Stimulated activated CD8-positive, alpha-beta memory T cell treated with anti-CD3 and anti-CD28 coated beads, Interleukin-12 subunit alpha, Interleukin-12 subunit beta, amount 100 ng/mL, for 1 hour (primary cell): ENCODE results near the gene GAS6.
"Not testable (repeated sequence)": the region's sequence is repeated elsewhere in the genome, so short reads cannot be mapped to it uniquely, and the experiment has no call there.

Experiments
- DNase-seq: peaks from one replicate; pipeline ENCODE4 v3.0.0-alpha.2; 2020; ENCODE audit warnings: low read depth

The GAS6 gene

DNA sequence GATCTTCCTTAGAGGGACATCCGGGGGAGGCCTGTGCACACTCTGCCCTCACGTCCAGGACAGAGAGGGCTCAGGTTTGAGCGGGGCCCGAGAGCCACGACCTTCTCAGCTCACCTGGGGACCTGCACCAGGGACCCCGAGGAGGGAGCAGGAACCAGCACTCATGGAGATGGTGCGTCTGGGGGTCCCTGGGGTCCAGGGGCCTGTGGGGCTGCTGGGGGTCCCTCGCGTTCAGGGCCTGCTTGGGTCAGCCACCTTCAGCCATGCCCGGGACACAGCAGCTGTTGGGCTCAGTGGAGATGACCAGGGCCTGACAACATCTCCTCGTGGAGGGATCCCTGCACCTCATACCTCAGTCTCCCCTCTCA is 57.8 kb downstream of the GAS6 start:
- no peak for DNase-seq

DNA sequence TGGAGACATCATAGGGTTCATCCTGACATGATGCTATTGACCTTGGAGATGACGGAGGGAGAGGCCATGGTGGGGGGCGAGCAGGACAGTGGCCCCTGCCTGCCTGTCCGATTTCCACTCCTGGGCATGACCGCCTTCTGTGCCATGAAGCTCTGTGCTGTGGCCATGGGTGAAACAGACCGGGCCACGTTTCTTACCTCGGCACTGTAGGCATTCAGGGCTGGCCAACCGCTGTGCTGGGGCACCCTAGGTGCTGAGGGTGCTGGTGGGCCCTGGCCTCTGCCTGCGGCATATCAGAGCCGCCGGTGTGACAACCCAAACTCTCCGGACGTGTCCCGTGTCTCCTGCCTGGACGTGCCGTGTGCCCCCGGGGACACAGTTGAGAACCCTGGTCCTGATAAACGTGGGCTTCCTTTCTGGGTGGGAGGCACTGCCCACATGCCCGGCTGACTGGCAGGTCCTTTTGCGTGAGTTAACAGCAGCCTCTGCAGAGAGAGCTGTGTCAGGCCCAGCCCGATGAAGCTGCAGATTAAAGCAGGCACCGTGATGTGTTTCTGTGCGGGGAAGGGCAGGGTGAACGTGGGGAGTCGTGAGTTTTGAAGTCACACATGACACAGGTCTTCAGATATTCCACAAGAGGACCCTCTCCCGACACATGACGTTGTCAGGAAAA is 58.3 kb downstream of the GAS6 start:
- no peak for DNase-seq

DNA sequence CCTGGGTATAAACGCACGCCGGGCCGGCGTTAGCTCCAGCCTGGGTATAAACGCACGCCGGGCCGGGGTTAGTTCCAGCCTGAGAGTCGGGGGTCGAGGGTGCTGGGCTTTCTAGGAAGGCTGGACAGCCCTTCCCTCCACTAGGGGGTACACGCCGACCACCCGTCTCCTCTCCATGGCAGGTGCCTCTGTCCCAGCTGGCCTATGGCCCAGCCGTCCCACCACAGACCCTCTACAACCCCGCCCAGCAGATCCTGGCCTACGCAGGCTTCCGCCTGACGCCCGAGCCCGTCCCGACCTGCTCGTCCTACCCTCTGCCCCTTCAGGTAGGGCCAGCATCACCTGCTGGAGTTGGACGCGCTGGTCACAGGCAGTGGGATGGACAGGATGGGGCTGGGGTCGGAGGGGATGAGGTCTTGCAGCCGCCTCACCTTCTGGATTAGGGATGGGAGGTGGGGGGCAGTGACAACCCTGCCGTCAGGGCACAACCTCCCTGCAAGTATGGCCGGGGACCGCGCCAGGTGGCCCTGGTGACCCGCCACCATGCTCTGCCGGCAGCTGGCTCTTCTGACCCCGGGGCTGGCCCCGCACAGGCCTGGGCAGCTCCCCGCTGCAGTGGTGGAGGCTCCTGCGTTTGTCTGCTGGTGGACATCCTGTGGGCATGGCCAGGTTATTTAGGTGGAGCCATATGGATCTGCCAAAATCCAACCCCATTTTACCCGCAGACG is 59.0 kb downstream of the GAS6 start:
- no peak for DNase-seq

DNA sequence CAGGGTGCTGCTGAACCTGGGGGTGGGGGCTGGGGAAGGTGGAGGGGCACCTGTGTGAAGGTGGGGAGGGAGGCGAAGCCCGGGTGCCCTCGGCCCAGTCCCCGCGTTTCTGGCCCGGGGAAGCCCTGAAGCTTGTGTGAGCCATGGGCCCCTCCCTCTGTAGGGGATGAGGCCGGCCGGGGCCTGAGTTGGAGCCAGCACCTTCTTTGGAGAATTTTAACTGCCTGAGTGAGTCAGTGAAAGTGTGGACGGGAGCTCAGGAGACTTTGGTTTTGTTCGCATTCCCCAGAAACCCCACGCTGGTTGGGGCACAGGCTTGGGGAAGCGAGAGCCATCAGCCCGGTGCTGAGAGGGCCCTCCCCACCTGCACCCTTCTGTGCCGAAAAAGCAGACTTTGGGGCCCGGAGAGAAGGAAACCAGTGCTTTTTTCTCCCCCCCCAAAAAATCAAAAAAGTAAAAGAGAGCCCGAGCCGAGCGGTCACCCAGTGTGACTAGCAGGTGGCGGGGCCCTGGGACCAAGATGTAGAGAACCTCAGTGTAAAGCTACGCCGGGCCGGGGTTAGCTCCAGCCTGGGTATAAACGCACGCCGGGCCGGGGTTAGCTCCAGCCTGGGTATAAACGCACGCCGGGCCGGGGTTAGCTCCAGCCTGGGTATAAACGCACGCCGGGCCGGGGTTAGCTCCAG is 59.7 kb downstream of the GAS6 start:
- DNase-seq: no peak

DNA sequence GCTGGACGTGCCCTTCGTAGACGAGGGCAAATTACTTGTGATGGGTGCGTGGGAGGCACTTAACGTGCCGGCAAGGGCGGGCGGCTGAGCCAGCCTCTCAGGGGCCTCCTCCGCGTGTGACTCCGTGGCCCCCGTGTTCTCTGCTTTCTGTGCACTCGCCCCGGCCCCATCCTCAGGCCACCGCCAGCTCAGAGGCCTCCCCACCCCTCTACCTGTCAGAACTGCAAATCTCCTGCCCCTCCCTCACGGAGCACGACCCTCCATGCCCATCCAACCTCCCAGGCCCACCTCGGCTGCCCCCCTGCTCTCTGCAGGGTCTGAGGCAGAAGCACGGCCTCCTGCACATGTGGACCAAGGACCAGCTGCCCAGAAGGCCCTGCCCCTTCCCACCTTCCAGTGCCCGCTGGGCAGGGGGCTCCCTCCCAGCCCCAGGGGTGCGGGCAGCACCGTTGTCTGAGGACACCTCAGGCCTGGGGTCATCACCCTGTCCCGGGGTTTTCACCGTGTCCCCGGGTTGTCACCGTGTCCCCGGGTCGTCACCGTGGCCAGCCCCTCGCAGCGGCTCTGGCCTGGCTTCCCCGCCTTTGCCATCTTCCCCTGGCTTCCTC is 60.4 kb downstream of the GAS6 start:
- no peak for DNase-seq

DNA sequence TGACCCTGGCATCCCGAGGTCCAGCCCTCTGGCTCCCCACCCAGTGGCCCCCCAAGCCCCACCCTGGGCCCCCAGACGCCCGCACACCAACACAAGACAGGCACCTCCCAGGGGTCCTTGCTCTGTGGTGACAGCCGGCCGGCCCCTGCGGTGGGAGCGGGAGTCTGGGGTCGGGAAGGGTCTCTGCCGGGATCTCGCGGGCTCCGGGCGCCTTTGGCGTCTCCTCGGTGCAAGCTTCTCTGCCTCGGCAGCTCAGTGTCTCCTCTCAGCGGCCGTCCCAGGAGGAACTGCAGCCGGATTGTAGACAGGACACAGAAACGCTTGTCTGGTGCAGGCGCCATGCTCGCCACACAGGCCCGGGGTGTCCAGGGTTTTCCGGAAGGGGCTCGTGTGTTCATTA is 61.1 kb downstream of the GAS6 start:
- DNase-seq: no peak

DNA sequence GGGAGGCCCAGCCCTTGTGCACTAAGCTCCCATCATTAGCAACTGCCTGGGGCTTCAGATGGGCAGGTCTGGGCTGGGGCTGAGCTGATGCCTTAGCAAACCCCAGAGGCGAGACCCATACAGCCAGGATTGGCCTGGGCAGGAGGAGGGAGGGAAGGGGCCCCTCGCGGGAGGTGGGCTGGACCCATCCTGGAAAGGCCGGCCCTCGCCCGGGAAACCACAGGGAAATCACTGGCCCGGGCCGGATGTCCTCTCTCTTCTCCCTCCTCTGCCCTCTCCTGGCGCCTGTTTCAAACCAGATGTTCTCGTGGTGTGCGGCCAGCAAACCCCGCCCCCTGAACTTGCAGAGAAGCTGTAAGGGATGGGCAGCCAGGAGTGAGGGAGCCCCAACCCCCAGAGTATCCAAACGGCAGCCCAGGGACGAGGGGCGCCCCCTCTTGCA is 61.8 kb downstream of the GAS6 start:
- DNase-seq: no peak

DNA sequence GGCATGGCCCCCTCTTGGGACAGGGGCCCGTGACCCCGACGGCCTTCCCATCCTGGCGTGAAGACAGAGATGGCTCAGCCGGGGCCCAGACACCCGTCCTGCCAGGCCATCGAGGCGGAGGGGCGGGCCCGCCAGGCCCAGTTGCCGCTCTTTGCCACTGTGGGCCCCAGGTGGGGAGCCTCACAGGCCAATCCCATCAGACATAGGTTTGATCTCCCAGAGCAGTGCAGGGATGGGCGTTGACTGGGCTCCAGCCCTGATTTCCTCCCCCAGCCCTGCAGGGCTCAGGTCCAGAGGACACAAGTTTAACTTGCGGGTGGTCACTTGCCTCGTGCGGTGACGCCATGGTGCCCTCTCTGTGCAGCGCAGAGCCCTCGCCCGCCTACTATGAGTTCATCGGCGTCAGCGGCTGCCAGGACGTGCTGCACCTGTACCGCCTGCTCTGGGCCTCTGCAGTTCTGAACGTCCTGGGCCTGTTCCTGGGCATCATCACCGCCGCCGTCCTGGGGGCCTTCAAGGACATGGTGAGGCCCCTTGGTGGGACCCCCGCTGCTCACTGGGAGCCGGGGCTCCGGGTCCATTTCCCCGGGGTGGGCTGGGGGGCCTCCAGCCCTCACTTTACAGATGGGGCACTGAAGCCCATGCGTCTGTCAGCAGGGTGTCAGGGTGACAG is 62.5 kb downstream of the GAS6 start:
- no peak for DNase-seq

DNA sequence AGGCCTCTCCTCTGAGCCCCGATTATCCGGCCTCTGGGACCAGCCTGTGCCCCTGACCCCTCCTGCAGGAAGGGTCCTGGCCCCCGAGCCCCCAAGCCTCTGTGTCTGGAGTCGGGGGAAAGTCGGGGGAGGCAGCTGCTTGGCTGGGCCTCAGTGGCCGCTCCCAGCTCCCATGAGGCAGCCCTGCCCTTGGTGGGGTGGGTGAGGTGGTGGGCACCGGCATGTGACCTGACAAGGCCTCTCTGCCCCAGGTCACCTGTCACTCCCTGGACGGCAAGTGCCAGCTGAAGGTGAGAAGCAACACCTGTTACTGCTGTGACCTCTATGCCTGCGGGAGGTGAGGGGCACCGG is 63.3 kb downstream of the GAS6 start:
- no peak for DNase-seq

DNA sequence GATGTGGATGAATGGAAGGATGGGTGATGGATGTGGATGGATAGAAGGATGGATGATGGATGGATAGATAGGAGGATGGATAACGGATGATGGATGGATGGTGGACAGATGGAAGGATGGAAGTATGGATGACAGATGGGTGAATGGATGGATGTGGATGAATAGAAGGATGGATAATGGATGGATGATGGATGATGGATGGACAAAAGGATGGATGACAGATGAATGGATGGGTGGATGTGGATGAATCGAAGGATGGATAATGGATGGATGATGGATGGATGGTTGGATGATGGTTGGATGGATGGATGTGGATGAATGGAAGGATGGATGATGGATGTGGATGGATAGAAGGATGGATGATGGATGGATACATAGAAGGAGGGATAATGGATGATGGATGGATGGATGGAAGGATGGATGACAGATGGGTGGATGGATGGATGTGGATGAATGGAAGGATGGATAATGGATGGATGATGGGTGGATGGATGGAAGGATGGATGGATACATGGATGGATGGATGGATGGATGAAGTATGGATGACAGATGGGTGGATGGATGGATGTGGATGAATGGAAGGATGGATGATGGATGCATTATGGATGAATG is 65.6 kb downstream of the GAS6 start:
- no peak for DNase-seq

DNA sequence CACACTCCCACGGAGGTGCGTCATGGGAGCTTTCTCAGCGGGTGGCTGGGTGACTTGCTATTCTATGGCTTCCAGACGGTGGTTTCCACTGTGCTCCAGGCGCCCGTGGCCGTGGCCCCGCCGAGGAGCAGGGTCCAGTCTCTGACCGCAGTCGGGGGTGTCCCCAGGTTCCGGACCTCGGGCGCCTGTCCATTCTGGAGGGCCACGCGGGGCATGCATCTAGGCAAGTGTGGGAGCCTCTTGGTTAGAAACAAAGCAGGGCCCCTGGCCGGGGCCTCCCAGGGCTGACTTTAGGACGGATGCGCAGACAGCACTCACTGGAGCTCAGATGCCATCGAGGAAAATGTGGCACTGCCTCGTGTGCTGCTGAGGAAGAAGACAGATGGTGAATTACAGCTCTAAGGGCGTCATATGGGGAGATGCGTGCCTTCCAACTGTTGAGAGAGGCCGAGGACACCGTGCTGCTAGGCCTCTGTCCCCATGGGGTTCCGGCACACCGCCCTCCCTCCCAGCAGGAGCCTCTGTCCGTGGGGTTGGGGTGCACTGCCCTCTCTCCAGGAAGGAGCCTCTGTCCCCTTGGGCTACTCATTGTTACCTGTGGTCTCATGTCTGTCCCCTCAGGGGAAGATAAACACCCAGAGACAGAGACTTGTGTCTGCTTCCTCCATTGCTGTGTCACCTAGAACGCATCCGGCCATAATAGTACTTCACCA is 66.8 kb downstream of the GAS6 start:
- no peak for DNase-seq

DNA sequence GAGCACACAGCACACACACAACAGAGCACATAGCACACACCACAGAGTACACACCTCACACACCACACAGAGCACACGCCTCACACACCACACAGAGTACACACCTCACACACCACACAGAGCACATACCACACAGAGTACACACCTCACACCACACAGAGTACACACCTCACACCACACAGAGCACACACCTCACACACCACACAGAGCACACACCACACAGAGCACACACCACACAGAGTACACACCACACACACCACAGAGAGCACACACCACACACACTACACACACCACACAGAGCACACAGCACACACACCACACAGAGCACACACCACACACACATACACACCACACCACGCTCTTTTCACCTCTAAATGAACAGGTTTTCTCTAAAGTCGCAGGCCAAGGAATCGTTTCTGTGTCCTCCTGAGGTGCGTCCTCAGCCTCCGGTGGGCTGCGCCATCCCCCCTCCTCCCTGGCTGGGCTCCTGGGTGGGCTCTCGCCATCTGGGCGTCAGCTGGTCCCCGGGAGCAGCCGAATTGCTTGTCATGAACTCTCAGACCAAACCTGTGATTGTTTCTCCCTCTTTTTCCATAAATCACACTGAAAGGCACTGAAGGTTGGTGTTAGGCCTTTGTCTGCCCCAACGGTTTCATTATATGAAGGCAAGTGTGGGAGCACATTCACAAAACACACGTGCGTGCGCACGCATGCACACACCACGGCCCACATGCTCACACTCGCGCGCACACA is 67.5 kb downstream of the GAS6 start:
- no peak for DNase-seq

DNA sequence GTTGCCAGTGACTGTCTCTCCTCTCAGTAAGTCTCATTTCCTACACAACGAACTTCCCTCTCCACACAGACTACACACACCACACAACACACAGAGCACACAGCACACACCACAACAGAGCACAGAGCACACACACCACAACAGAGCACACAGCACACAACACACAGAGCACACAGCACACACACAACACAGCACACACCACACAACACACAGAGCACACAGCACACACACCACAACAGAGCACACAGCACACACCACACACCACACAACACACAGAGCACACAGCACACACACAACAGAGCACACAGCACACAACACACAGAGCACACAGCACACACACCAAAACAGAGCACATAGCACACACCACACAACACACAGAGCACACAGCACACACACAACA is 68.5 kb downstream of the GAS6 start:
- not testable (repeated sequence) for DNase-seq

DNA sequence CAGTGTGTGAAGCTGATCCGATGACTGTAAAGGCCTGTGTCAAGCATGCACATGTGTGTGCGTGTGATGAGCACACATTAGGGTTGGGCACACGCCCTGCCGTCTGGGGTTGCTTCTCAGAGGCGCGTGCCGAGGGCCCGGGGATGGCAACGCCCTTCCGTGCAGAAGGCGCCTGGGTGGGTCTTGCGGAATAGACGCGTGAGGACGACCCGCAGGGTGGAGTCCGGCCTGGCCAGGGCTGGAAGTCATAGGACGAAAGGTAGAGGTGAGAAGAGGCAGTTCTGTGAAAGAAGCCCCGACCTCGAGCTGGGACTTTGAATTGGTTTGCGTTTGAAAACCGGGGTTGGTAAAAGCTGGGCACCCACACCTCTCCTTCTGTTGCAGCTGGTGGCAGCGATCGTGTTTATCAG is 69.1 kb downstream of the GAS6 start:
- no peak for DNase-seq

DNA sequence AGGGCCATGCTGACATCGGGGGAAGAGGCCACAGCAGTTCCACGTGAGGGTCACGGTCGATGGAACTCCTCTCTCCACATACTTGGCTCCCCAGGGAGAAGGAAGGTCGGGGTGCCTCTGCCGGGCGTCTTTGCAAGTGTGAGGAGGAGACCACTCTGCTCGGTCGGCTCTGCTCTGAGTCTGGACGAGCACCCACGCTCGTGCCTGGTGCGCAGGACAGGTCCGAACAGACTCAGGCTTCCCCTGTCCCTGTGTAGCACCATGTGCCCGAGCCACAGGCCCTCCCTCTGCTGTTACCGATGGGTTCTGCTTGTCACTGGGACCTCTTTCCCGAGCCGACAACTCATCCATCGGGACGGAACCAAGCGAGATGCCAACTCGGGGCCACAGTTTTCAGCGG is 69.8 kb downstream of the GAS6 start:
- no peak for DNase-seq

DNA sequence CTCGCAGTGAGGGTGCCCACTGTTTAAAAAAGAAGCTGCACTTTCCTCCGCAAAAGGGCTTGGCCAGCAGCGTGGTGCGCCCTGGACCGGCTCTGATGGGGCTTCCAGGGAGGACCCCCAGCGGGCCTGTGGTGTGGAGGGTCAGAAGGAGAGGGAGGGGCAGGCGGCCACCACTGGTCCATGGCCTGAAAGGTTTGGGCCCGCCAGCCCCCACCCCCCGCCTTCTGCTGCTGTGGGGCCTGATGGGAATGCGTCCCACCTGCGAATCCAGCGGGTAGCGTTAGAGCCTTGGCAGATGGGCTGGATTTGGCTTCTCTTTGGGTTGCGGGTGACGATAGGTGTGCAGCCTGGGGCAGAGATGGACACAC is 70.2 kb downstream of the GAS6 start:
- DNase-seq: no peak

DNA sequence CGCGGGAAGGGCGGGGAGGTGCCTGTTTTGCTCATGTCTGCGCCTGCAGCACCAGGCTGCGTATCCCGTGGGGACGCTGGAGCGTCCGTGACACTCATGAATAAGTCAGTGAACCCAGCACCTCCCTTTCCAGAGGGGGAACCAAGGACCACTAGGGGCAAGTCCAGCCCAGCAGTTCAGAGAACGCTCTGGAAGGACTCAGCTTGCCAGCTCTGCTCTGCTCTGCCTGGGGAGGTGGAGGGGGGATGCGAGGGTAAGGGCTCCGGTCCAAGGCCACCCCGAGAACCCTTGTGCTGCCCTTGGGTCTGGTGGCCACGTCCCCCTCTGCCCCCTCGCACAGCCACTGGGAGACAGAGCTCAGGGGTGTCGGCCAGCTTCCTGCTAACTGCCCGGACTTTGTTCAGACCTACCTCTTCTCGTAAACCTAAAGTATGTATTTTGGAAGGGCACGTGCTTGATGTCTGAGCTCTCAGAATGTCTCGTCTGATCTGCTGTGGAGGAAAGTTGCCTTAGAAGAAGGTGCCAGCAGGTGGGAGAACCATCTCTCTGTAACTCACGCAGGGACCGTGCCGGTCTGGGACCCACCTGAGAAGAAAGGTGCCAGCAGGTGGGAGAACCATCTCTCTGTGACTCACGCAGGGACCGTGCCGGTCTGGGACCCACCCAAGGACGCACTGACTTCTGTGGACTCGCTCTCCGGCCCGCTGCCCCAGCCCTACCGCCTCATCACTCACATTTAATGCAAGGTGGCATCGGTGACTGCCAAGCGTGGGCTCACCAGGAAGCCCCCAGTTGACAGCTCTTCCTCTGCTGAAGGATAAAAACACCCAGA is 70.8 kb downstream of the GAS6 start:
- no peak for DNase-seq

DNA sequence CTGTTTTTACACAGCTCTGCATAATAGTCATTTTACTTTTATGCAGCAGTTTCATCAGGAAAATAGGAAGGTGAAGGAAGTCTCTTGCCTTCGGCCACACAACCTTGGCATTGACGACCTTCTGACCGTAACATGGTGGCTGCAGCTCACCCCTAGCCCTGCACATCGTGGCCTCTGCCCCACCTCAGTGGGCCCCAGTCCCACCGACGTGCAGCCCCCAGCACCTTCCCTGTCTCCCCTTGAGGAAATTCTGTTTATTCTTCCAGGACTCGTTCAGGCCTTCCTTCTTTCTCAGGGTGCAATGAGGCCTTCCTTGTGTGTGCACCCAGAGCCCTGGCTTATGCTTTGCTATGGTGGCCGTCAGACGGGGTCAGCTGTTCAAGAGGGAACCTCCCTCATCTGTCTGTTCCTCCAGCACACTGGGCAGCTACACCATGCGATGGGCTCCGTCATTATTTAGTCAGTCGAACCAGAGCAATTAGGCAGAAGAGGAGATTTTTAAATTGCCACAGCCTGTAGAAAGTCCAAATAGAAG is 71.6 kb downstream of the GAS6 start:
- no peak for DNase-seq

DNA sequence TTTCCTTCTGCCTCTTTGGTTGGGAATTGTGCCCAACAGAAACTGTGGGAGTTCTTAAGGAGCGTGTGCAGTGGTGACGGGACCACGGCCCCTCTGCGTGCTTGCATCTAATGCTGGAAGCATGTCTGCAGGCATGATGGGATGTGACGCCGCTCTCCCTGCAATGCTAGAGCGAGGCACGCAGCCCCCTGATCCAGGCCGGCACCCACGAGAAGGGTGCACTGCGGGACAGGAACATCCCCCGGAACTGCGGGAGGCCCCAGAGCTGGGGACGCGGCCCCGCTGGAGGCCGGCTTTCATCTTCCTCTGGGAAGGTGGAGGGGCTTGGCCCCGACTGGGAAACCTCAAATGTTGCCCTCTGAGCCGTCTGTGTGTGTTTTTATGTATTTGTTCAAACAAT is 72.1 kb downstream of the GAS6 start:
- no peak for DNase-seq

DNA sequence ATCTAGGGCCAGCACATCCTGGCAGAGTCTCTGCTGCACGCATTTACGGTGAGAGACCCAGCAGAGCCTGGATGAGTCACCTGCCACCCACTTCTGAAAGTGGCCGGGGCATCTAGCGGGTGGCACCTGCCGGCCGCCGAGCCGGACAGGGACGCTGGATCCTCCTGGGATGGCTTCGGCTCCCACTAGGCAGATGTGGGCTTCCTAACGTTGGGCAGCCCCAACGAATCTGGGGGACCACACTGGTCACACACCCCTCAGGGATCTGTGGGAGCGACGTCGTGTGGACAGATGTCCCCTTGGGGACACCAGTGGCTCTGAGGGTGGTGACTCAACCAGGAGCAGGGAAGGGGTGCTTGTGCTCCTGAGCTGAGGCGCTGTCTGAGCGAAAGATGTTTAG is 72.7 kb downstream of the GAS6 start:
- no peak for DNase-seq
